SK-N-SH (cell line): Measurements from ENCODE around the gene RPL5. TPM values are rescaled to one million over a fixed set of nuclear protein-coding genes. Genes with fewer than 3 reads are reported as not detected.

Source experiments
- CTCF ChIA-PET: fragments of 300-600, 350-600 bp; formaldehyde crosslinking; extraction: SDS; loops from one replicate; lab custom pipeline; 2021; lab: Yijun Ruan, JAX
- POLR2A ChIA-PET: fragments of 350-600 bp; sonication (Branson Sonifier 250); formaldehyde crosslinking; extraction: SDS; loops from one replicate; lab custom pipeline; 2020; ENCODE audit warnings: antibody characterized with exemption, inconsistent platforms; lab: Yijun Ruan, JAX
- DNase-seq: peaks from one replicate; pipeline ENCODE4 v3.0.0; 2012
- H2AFZ ChIP-seq: fragments of 200-600 bp; sonication (generic); 2 replicates; pipeline ENCODE4 v1.8.1; 2016; ENCODE audit warnings: antibody characterized with exemption, mild to moderate bottlenecking, low read depth
- H3F3A ChIP-seq: fragments of 200-600 bp; sonication (generic); replicated peaks from 2 replicates; pipeline ENCODE3; 2016; ENCODE audit warnings: antibody characterized with exemption, mild to moderate bottlenecking; ENCODE audit not compliant: insufficient read depth
- H3K27ac ChIP-seq, 2 experiments: fragments of 200-500 bp in 1 of 2; fragments of 200-600 bp in 1 of 2; sonication (Bioruptor generic) in 1 of 2; sonication (generic), shearing (Covaris generic) in 1 of 2; 2 replicates each; pipeline versions ENCODE4 v1.5.1 to v1.6.1; 2014 to 2016; ENCODE audit warnings: low read depth in 2 of 2, inconsistent platforms in 1 of 2, low read length in 1 of 2, mild to moderate bottlenecking in 1 of 2, mixed read lengths in 1 of 2
- H3K27me3 ChIP-seq: fragments of 200-600 bp; sonication (generic), shearing (Covaris generic); 2 replicates; pipeline ENCODE4 v1.6.1; 2016; ENCODE audit warnings: mixed run types; ENCODE audit not compliant: insufficient read depth
- H3K36me3 ChIP-seq, 2 experiments: fragments of 200-500 bp in 1 of 2; fragments of 200-600 bp in 1 of 2; sonication (Bioruptor generic) in 1 of 2; sonication (generic) in 1 of 2; replicated peaks in 1 of 2; 2 replicates each; pipeline versions ENCODE3 to v1.5.1; 2014 to 2016; ENCODE audit warnings: low read length in 1 of 2, mild to moderate bottlenecking in 1 of 2; ENCODE audit not compliant: insufficient read depth in 2 of 2, control insufficient read depth in 1 of 2
- H3K4me1 ChIP-seq, 2 experiments: fragments of 200-500 bp in 1 of 2; fragments of 200-600 bp in 1 of 2; sonication (Bioruptor generic) in 1 of 2; sonication (generic), shearing (Covaris generic) in 1 of 2; 2 replicates each; pipeline versions ENCODE4 v1.5.1 to v1.6.1; 2014 to 2016; ENCODE audit warnings: low read depth in 1 of 2, low read length in 1 of 2, mixed run types in 1 of 2; ENCODE audit not compliant: insufficient read depth in 2 of 2, control insufficient read depth in 1 of 2
- H3K4me2 ChIP-seq: fragments of 200-600 bp; sonication (generic), shearing (Covaris generic); 2 replicates; pipeline ENCODE4 v1.6.1; 2017; ENCODE audit warnings: mixed run types
- H3K4me3 ChIP-seq, 2 experiments: fragments of 200-500 bp in 1 of 2; fragments of 200-600 bp in 1 of 2; sonication (Bioruptor generic) in 1 of 2; sonication (generic), shearing (Covaris generic) in 1 of 2; 2 replicates each; pipeline versions ENCODE4 v1.5.1 to v1.8.1; 2014 to 2016; ENCODE audit warnings: low read depth in 2 of 2, inconsistent platforms in 1 of 2, low read length in 1 of 2, mild to moderate bottlenecking in 1 of 2, mixed read lengths in 1 of 2, moderate library complexity in 1 of 2
- H3K79me2 ChIP-seq: fragments of 200-600 bp; sonication (generic); 2 replicates; pipeline ENCODE4 v1.8.1; 2017; ENCODE audit warnings: mild to moderate bottlenecking; ENCODE audit not compliant: insufficient read depth
- H3K9ac ChIP-seq: fragments of 200-600 bp; sonication (generic); 2 replicates; pipeline ENCODE4 v1.6.1; 2017; ENCODE audit warnings: mixed run types
- H3K9me2 ChIP-seq: fragments of 200-600 bp; sonication (generic); 2 replicates; pipeline ENCODE4 v1.6.1; 2017; ENCODE audit warnings: mixed run types
- H3K9me3 ChIP-seq: fragments of 200-600 bp; sonication (generic); 2 replicates; pipeline ENCODE4 v1.6.1; 2017; ENCODE audit warnings: mixed run types, mild to moderate bottlenecking, moderate library complexity
- H4K20me1 ChIP-seq: fragments of 200-600 bp; sonication (generic); 2 replicates; pipeline ENCODE4 v1.6.1; 2017; ENCODE audit warnings: mild to moderate bottlenecking, mixed run types; ENCODE audit not compliant: insufficient read depth
- CTCF ChIP-seq: fragments of 200-600 bp; sonication (generic); IDR thresholded peaks from 2 replicates; pipeline ENCODE4 v1.6.1; 2017; ENCODE audit warnings: antibody characterized with exemption, mild to moderate bottlenecking, moderate library complexity
- EZH2phosphoT487 ChIP-seq: fragments of 200-600 bp; sonication (generic); IDR thresholded peaks from 2 replicates; pipeline ENCODE4 v1.6.1; 2017; ENCODE audit warnings: low read depth, mixed run types, mild to moderate bottlenecking, antibody characterized with exemption, moderate library complexity, borderline replicate concordance
- FOSL2 ChIP-seq: IDR thresholded peaks from 2 replicates; pipeline ENCODE4 v1.4.0; 2012; ENCODE audit warnings: low read depth, mild to moderate bottlenecking, moderate library complexity, borderline replicate concordance
- FOXM1 ChIP-seq: IDR thresholded peaks from 2 replicates; pipeline ENCODE4 v1.4.0; 2012; ENCODE audit warnings: low read depth, mild to moderate bottlenecking
- GABPA ChIP-seq: IDR thresholded peaks from 2 replicates; pipeline ENCODE4 v1.4.0; 2012; ENCODE audit warnings: low read depth, mild to moderate bottlenecking
- GATA2 ChIP-seq: sonication (generic); formaldehyde crosslinking; IDR thresholded peaks from 2 replicates; pipeline ENCODE4 v1.5.0; 2020; ENCODE audit warnings: mild to moderate bottlenecking, missing genetic modification reagents
- JUND ChIP-seq: IDR thresholded peaks from 2 replicates; pipeline ENCODE4 v1.4.0; 2012
- MXI1 ChIP-seq: IDR thresholded peaks from 2 replicates; pipeline ENCODE4 v1.6.1; 2012; ENCODE audit warnings: mild to moderate bottlenecking, low read depth, low read length, improper control_type of control experiment
- NFIC ChIP-seq: IDR thresholded peaks from 2 replicates; pipeline ENCODE4 v1.4.0; 2012; ENCODE audit warnings: borderline replicate concordance
- NRF1 ChIP-seq: IDR thresholded peaks from 2 replicates; pipeline ENCODE4 v1.6.1; 2012; ENCODE audit warnings: low read depth, mild to moderate bottlenecking, low read length
- RAD21 ChIP-seq: IDR thresholded peaks from 2 replicates; pipeline ENCODE4 v1.6.1; 2012; ENCODE audit warnings: mild to moderate bottlenecking, low read length
- RFX5 ChIP-seq: IDR thresholded peaks from 2 replicates; pipeline ENCODE4 v1.6.1; 2012; ENCODE audit warnings: mild to moderate bottlenecking, improper control_type of control experiment, low read length
- TEAD4 ChIP-seq: IDR thresholded peaks from 2 replicates; pipeline ENCODE4 v1.4.0; 2012; ENCODE audit warnings: mild to moderate bottlenecking, borderline replicate concordance; ENCODE audit not compliant: insufficient read depth
- ZBTB33 ChIP-seq: IDR thresholded peaks from 2 replicates; pipeline ENCODE4 v1.4.0; 2012; ENCODE audit warnings: low read depth, borderline replicate concordance
- WGBS: methylation state at CpG from one replicate; pipeline ENCODE4 v1.1.6; 2017; ENCODE audit warnings: low lambda C conversion rate; 5-methylcytosine and 5-hydroxymethylcytosine counted together
- polyA plus RNA-seq, 3 experiments: library from polyadenylated mRNA; depleted of rRNA; stranded (reverse); fragments of >200 nt; gene quantifications; 2 replicates each; pipeline ENCODE4 v1.2.3, GENCODE V29; 2012

Gene RPL5
- polyA plus RNA-seq, 1 of the 3 experiments (the other 2 are of a cell fraction): 1,489 TPM

GRCh38 chr1:92797961-92798360 lies 33.9 kb upstream of the RPL5 start:
- H3K9me3 ChIP-seq: no peaks in the 10 kb centered on the region
- ChIA-PET CTCF (interaction anchor here (0.9 to 1.5 kb wide), 2 partner anchors 20 to 61 kb away, joined by 3 to 4 read pairs; no protein-coding TSS in a partner anchor), POLR2A (no interaction called here)
- no peak overlapping the region for H3K27ac ChIP-seq
- no peak overlapping the region for H2AFZ ChIP-seq
- no peaks in the 10 kb centered on the region for H3K36me3 ChIP-seq
- no peak overlapping the region for H3K9ac ChIP-seq
- no peak overlapping the region for H3K4me3 ChIP-seq
- peaks cover 8% of the 10 kb centered on the region for H3F3A ChIP-seq
- WGBS: 33% methylated on average over 1 of the region's 1 CpG
- DNase-seq: no peak
- H3K27me3 ChIP-seq: no peaks in the 10 kb centered on the region
- no peak for TF ChIP-seq GATA2 (CRISPR knock-in tag)
- H3K4me1 ChIP-seq: no peaks in the 10 kb centered on the region
- H3K9me2 ChIP-seq: no peaks in the 10 kb centered on the region
- H4K20me1 ChIP-seq: no peaks in the 10 kb centered on the region
- no peak overlapping the region for H3K4me2 ChIP-seq
- H3K79me2 ChIP-seq: no peaks in the 10 kb centered on the region

DNA sequence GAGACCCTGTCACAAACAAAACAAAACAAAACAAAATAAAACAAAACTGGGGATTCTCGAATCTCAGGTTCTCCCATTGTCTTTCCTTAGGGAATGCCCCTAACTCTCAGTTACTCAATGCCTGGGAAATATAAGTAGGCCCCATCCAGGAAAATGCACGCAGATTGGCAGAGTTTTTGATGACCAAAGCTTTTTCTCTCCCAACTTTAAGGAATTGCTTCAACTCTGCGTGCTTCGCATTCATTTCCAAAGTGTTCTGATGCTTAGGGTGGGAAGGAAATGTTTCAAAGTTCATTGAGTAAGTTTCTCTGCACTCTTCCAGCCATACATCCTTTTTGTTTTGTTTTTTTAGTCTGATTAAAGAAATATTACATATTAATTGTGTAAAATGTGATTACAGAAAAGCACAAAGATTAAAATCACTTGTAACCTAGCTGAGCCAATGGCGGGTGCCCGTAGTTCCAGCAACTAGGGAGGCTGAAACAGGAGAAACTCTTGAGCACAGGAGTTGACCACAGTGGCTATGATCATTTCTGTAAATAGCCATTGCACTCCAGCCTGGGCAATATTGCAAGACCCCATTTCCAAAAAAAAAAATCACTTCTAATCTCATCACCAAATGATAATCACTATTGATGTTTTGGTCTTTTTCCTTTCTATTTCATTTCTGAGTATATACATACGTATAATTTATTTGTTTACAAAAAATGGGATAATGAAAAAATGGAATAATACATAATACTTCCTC lies 28.5 kb upstream of the RPL5 start:
- no peak overlapping the region for H2AFZ ChIP-seq
- H3K27me3 ChIP-seq: no peaks in the 10 kb centered on the region
- no peaks in the 10 kb centered on the region for H3K36me3 ChIP-seq
- TF ChIP-seq CTCF: no peak
- H3K79me2 ChIP-seq: no peaks in the 10 kb centered on the region
- peaks cover 3% of the 10 kb centered on the region for H3F3A ChIP-seq
- POLR2A ChIA-PET: no interaction called here
- H3K27ac ChIP-seq: no peak overlapping the region
- H3K9me3 ChIP-seq: no peaks in the 10 kb centered on the region
- CTCF ChIA-PET: interaction anchor here (0.9 to 1.5 kb wide), 3 partner anchors 13 to 30 kb away, joined by 3 to 4 read pairs (median 4); no protein-coding TSS in a partner anchor
- H3K4me1 ChIP-seq: peaks cover 0 to 5% of the 10 kb centered on the region in 2 experiments; a peak in 1 of 4 replicates
- no peaks in the 10 kb centered on the region for H4K20me1 ChIP-seq
- no peak overlapping the region for H3K4me3 ChIP-seq
- no peak overlapping the region for H3K4me2 ChIP-seq
- WGBS: 96% methylated on average over 7 of the region's 7 CpGs
- DNase-seq: no peak
- no peak overlapping the region for H3K9ac ChIP-seq
- no peaks in the 10 kb centered on the region for H3K9me2 ChIP-seq

GRCh38 chr1:92804721-92805201 lies 27.1 kb upstream of the RPL5 start:
- no peak for DNase-seq
- Histone ChIP-seq H3K4me1 (peaks cover 0 to 5% of the 10 kb centered on the region in 2 experiments; a peak in 1 of 4 replicates), H3K4me2 (peak overlapping the region; percentile 27; the same call in 1 of the 2 replicates), H3F3A (peaks cover 3% of the 10 kb centered on the region), H3K9me2 (no peaks in the 10 kb centered on the region), H3K27ac (peak overlapping the region in 1 of 2 experiments; percentile 17; a peak in 1 of 4 replicates), H2AFZ (no peak overlapping the region), H4K20me1 (no peaks in the 10 kb centered on the region), H3K79me2 (no peaks in the 10 kb centered on the region), H3K9me3 (no peaks in the 10 kb centered on the region), H3K36me3 (no peaks in the 10 kb centered on the region), H3K4me3 (no peak overlapping the region), H3K9ac (no peak overlapping the region), H3K27me3 (no peaks in the 10 kb centered on the region)
- ChIA-PET POLR2A (no interaction called here), CTCF (interaction anchor here (1.3 to 1.5 kb wide), 2 partner anchors 11 to 14 kb away, joined by 4 read pairs; no protein-coding TSS in a partner anchor)
- TF ChIP-seq RFX5: peak; percentile 96
- peak; percentile 31; the same call in 1 of the 2 replicates for TF ChIP-seq JUND
- no peak for TF ChIP-seq NRF1
- TF ChIP-seq RAD21: no peak
- no peak for TF ChIP-seq NFIC
- no peak for TF ChIP-seq TEAD4
- no peak for TF ChIP-seq FOXM1
- peak; percentile 18; the same call in 1 of the 2 replicates for TF ChIP-seq FOSL2
- no peak for TF ChIP-seq GABPA
- TF ChIP-seq ZBTB33: no peak
- TF ChIP-seq MXI1: no peak
- TF ChIP-seq GATA2 (CRISPR knock-in tag): no peak
- TF ChIP-seq EZH2phosphoT487: no peak
- 53% methylated on average over 7 of the region's 7 CpGs for WGBS
